GM19239 (cell line): ENCODE data around the gene RSF1.

ENCODE experiments used
- DNase-seq: peaks from one replicate; pipeline ENCODE4 v3.0.0; 2011; ENCODE audit warnings: low spot score; ENCODE audit not compliant: insufficient read length
- FAIRE-seq: peaks from 2 replicates; lab custom pipeline; 2011; peaks lifted over from hg19 to GRCh38; lab: Jason Lieb, UNC

RSF1 gene

DNA sequence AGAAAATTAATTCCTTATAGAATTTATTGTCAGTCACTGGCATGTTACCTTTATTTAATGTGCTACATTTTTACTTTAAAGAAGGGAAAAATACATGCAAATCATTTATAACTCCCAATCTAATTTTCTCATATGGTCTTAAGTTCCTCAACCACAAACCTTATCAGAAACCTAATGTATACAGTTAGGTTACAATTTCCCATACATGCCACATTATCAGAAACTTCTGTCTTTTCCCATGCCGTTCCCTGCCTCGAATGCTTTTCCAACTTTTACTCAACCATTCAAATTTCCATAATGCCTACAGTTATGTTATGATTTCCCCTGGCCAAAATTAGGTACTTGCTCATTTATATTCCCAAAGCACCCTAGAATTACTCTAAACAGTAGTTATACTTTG lies 13.5 kb downstream of the RSF1 start:
- FAIRE-seq (no peak), DNase-seq (no peak)

DNA sequence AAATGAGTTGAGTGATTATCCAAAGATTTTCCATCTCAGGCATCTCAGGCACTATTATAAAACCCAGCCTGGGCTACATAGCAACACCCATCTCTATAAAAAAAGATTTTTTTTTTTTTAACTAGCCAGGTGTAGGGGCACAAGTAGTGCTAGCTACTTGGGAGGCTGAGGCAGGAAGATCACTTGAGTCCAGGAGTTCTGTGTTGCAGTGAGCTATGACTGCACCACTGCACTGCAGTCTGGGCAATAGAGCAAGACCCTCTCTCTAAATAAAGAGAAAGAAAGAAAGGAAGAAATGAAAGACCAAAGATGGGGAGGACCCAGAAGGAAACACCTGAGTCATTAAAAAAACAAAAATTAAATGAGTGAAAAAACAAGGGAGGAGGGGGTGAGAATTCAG lies 14.1 kb downstream of the RSF1 start:
- no peak for FAIRE-seq

DNA sequence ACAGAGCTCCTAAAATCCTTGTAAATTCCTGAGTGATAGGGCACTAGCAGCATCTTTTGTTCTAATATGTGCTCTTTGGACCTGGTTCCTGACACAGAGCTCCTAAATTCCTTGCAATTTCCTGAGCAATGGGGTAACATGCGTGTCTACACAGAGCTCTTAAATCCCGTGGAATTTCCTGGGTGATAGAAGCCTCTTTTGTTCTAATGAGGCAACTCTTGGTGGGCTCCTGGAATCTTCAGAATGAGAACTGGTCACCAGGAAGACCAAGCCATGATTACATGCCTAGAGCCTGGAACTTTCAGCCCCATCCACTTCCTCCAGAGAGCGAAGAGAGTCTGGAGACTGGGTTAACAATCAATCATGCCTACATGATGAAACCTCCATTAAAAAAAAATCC lies 19.0 kb downstream of the RSF1 start:
- DNase-seq (no peak), FAIRE-seq (no peak)

More for the DNA sequence above, 14.1 kb downstream of the RSF1 start:
- no peak for DNase-seq

- DNase-seq (no peak), FAIRE-seq (no peak)
Observed at GRCh38 chr11:77800449-77800848, 20.1 kb downstream of the RSF1 start.

GRCh38 chr11:77799338-77799737 lies 21.2 kb downstream of the RSF1 start:
- DNase-seq = no peak
- FAIRE-seq = no peak

DNA sequence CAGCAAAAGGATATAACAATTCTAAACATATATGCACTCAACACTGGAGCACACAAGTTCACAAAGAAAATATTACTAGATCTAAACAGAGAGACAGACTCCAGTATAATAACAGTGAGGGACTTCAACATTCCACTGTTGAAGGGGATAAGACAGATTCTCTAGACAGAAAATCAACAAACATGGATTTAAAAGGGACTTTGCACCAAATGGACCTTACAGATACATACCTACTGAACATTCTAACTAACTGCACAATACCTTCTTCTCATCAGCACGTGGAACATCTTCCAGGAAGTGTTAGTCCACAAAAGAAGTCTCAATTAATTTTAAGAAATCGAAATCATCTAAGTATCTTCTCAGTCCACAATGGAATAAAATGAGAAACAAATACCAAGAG lies 26.6 kb downstream of the RSF1 start:
- no peak for FAIRE-seq
- no peak for DNase-seq

DNA sequence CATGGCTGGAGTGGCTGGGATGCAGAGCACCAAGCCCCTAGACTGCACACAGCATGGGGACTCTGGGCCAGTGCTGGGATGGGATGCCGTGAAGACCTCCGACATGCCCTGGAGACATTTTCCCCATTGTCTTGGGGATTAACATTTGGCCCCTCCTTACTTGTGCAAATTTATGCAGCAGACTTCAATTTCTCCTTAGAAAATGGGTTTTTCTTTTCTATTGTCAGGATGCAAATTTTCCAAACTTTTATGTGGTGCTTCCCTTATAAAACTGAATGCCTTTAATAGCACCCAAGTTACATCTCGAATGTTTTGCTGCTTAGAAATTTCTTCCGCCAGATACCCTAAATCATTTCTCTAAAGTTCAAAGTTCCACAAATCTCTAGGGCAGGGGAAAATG lies 29.2 kb downstream of the RSF1 start:
- FAIRE-seq (no peak), DNase-seq (no peak)

DNA sequence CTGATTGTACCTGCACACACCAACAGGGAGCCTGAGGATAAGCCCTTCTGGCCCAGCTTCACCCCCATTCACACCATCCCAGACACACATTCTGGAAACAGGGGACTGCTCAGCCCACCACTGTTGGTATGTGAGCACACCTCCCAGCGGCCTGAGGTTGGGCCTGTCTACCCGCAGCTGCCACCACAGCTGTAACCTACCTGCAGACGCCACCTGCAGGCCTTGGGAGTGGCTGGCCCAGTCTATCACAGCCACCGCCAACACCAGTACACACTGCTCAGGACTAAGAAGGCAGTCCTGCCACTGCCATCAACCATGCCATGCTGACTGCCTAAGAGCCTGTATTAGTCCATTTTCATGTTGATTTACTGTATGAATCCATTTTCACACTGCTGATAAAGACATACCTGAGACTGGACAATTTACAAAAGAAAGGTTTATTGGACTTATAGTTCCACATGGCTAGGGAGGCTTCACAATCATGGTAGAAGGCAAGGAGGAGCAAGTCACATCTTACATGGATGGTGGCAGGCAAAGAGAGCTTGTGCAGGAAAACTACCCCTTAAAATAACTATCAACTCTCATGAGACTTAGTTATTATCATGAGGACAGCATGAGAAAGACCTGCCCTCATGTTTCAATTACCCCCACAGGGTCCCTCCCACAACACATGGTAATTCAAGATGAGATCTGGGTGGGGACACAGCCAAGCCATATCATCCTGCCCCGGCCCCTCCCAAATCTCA lies 30.6 kb downstream of the RSF1 start:
- FAIRE-seq (no peak), DNase-seq (no peak)

GRCh38 chr11:77789061-77789730 lies 31.3 kb downstream of the RSF1 start:
- FAIRE-seq = no peak
- DNase-seq = no peak

DNA sequence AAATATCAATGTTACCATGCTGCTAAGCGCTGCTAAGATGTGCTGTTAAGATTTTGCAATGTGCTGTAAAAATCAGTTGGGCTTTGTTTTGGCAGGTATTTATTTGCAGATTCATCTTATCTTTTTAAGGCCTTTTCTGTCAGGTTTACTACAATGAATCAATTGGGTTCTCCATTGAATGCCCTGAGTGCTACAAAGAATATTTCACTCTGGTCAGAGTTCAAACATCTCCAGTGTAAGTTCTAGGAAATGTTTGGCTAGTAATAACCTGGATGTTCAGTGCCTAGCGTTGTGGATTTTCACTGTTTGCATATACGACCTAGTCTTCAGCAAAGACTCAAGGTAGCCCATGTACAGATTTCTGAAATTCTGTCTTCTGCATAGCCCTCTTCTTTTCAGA lies 36.0 kb downstream of the RSF1 start:
- no peak for FAIRE-seq

GRCh38 chr11:77783025-77783424 lies 37.5 kb downstream of the RSF1 start:
- FAIRE-seq (peak; percentile 28), DNase-seq (no peak)

More for the DNA sequence above, 36.0 kb downstream of the RSF1 start:
- DNase-seq = no peak

GRCh38 chr11:77779935-77780334 lies 40.6 kb downstream of the RSF1 start:
- FAIRE-seq (no peak), DNase-seq (no peak)

DNA sequence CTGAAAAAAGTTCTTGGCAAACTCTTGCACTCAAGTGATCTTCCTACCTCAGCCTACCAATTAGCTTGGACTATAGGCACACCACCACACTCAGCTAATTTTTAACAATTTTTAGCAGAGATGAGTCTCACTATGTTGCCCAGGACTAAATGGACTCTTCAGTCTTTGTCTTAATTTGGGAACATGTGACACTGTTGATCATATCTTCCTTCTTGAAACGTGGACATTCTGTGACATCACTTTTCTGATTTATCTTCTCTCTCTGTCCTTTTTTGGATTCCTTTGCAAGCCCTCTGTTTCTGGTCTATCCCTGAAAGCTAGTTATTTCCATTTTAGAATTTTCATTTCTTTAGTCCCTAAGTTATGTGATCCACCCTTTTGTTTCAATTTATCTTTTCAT lies 42.0 kb downstream of the RSF1 start:
- FAIRE-seq = no peak

GRCh38 chr11:77778118-77778517 lies 42.4 kb downstream of the RSF1 start:
- DNase-seq = no peak
- no peak for FAIRE-seq

More for the DNA sequence above, 42.0 kb downstream of the RSF1 start:
- DNase-seq = no peak

DNA sequence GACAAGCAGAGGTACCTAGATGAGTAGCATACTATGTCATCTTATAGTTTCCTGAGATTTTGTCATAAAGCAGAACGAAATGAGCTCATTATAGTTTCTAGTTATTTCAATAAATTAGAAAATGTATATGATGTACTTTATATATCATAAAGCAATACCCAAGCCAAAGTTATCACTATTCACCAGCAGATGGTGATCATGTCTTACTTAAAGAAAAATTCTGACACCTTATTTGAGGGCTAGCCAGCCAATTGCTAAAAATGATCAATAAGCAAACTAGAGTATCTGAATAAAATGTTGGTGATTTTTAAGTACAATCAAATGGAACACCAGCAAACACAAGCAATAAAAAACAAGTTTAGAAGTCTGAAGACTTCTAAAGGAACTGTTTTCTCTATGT lies 44.1 kb downstream of the RSF1 start:
- DNase-seq = no peak
- FAIRE-seq = peak; percentile 83

DNA sequence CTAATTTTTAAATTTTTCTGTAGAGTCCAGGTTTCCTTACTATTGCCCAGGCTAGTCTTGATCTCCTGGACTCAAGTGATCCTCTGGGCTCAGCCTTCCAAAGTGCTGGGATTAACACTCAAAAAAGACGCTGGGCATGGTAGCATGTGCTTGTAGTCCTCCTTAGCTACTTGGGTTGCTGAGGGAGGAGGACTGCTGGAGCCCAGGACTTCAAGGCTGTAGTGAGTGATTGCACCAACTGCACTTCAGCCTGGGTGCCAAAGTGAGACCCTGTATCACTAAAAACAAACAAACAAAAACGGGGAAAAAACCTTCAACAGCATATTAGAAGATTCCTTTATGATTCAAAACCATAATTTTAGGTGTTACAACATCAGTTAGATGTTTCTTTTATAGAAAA lies 44.6 kb downstream of the RSF1 start:
- FAIRE-seq (no peak), DNase-seq (no peak)

GRCh38 chr11:77771135-77771534 lies 49.4 kb downstream of the RSF1 start:
- no peak for DNase-seq

DNA sequence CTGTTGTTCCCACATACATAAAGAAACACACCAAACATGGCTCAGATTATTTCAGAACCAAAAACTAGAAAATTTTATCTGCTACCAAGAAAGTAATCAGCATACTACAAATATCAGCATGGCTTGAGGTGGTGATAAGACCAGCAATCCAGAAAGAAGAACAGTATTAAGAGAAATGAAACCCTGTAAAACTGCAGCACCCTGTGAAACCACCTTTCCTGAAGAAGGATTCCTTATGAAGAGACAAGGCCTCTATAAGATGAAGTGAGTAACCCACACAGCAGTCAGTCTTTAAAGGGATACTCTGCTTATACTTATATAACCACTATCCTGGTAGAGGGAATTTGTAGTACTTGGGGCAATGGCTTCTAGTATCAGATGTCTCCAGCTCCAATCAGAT lies 49.9 kb downstream of the RSF1 start:
- no peak for DNase-seq
- FAIRE-seq = no peak

More at GRCh38 chr11:77771135-77771534, 49.4 kb downstream of the RSF1 start:
- FAIRE-seq = peak; percentile 11

DNA sequence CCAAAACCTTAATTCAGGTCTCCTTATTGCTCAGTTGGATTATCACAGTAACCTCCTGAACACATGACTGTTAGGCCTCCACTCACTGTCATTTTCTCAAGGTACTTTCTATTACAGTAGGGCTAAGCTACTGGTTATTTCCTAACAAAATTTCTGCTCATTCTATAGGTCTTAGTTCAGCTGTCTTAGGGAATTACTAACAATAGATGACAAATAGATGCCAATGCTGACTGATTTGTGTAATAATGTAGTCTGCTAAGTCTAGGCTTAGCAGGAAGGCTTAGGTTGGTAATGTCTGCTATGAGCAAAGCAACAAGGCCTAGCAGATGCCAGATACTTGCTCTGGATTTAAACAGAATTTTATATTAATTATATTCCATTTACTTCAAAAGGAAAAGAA lies 58.1 kb downstream of the RSF1 start:
- FAIRE-seq = no peak
- no peak for DNase-seq

GRCh38 chr11:77761491-77761890 lies 59.0 kb downstream of the RSF1 start:
- no peak for FAIRE-seq

DNA sequence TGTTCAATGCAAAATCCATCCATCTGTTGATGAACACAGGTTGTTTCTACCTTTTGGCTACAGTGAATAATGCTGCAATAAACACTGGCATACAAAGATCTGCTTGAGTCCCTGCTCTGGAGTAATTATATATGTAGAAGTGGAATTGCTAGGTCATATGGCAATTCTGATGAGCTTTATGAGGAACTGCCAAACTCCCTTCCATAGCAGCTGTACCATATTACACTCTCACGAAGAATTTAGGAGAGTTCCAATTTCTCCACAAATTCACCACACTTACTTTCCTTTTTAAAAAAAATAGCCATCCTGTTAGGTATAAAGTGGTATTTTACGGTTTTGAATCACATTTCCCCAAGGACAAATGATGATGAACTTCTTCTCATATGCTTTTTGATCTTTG lies 62.2 kb downstream of the RSF1 start:
- DNase-seq (no peak), FAIRE-seq (no peak)

More at GRCh38 chr11:77761491-77761890, 59.0 kb downstream of the RSF1 start:
- no peak for DNase-seq

DNA sequence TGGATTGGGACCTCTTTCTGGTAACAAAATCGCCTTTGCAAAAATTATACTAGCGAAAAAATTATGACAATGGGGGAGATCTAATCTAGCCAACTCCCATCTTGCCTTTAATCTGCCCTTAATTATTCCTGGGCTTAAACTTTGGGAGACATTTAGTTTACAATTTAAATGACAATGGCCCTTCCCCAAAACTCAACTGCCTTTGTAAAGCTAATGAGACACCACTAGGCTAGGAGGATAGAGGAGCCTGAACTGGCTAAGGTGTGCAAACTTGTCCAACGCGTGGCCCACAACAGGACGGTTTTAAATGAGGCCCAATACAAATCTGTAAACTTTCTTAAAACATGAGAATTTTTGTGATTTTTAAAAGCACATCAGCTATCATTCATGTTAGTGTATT lies 67.3 kb downstream of the RSF1 start:
- DNase-seq (no peak), FAIRE-seq (no peak)
